Mammary epithelial cell (primary cell): ENCODE data around the gene DGKZ.

Experiments
- CTCF ChIP-seq, 2 donors: IDR thresholded peaks in 1 of 2; conservative IDR thresholded peaks in 1 of 2; 2 replicates each; pipeline ENCODE4 v1.5.1; 2011 to 2012; ENCODE audit warnings: inconsistent platforms in 2 of 2, low read length in 2 of 2, mild to moderate bottlenecking in 2 of 2, control low read depth in 1 of 2, low read depth in 1 of 2; ENCODE audit not compliant: insufficient read depth in 1 of 2; ENCODE audit errors: extremely low read depth in 1 of 2
- EZH2 ChIP-seq: IDR thresholded peaks from 2 replicates; pipeline ENCODE4 v1.6.1; 2012; ENCODE audit warnings: low read length, inconsistent platforms, borderline replicate concordance

DNA sequence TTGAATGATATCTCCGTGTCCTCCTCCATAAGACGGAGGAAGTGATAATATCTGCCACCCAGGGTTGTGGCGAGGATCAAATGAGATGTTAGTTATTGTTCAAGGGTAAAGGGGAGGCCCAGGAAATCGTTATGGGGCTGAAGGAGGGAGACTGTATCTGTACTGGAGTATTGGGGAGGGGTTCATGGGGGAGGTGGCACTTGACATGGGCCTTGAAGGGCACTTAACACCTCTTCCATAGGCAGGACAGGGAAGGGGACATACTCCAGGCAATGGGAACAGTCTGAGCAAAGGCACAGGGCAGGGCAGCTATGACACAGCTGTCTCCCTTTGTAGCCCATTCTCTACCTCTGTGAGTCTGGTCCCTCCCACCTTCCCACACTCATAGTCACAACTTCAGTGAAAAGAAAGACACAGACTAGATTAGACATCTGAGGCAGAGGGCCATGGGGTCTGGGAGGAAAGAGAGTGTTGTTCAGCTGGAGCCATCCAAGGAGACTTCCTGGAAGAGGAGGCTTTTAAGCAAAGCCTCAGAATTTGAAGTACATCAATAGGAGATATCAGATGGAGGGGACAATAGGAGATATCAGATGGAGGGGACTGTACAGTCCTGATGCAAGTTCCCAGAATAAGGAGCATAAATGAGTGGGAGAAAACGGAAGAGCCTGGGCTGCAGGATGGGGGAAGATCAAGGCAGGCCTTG is 15.8 kb upstream of the DGKZ start:
- TF ChIP-seq CTCF (conservative IDR thresholded peaks at IDR 0.05 in 1 of 2, IDR thresholded peaks at IDR 0.05 in 1 of 2; ENCODE audit: extremely low read depth in 1 of 2, insufficient read depth in 1 of 2, low read depth in 1 of 2, low read length in 2 of 2), result no peak
- TF ChIP-seq EZH2, result no peak
